B cell (primary cell): ENCODE measurements around the gene FTO.

ENCODE experiments used
- CTCF ChIP-seq: fragments of 200-600 bp; IDR thresholded peaks from one replicate; pipeline ENCODE4 v1.8.0; 2022; ENCODE audit warnings: antibody characterized with exemption, mild to moderate bottlenecking
- EZH2 ChIP-seq: IDR thresholded peaks from 2 replicates; pipeline ENCODE4 v1.6.1; 2012; ENCODE audit warnings: borderline replicate concordance, low read depth, mild to moderate bottlenecking, moderate library complexity, low read length; ENCODE audit not compliant: insufficient read depth, poor library complexity, severe bottlenecking

DNA sequence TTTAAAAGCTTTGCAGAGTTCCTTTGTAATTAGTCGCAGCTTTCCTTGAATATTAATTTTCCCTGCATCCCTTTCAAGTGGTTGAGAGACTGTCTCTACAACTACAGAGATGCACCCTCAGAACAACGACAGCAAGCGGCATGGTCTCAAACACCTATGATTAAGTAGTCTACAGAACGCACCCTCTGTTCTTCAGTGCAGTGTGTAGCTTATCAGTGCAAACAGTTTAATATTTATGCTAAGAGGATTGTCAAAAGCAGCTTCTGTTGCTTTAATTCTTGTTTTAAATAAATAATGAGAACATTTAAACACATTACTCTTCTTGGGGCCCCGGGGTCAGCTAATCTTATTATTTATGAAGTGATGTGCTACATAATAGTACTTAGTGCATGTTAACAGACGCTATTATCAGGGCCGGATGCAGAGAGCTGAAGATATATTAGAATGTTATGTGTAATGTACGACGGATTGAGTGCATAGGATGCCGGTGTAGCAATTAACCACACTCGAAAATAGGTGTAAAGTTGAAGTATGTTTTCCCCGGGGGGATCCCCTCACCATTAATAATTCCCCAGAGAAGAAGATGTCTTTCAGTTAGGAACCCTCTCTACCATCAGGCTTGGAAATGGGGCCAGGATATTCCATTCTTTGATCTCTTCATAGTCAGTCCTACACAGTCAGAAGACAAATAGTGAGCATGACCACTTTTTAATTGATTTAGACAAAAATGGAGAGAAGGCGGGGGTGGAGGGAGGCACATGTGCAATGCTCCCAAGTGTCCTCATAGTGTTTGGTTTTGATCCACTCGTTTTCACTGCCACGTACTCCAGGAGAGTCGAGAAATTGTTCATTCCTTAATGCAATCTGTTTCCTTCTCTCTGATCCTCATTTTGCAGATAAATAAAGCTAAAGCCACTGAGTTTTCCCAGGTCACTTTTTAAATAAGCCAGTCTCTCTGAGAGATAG lies 406.3 kb downstream of the FTO start:
- no peak for TF ChIP-seq CTCF
- TF ChIP-seq EZH2: no peak
